Activated CD4-positive, CD25-positive, alpha-beta regulatory T cell treated with anti-CD3 and anti-CD28 coated beads, Interleukin-2, amount 50 U/mL, for 24 hours (primary cell): ENCODE data around the gene SLC2A14.
A peak's percentile ranks its signal among the peaks of the same experiment; 100 is the strongest.
"Not testable (repeated sequence)": the region's sequence is repeated elsewhere in the genome, so short reads cannot be mapped to it uniquely, and the experiment has no call there.

Experiments
- ATAC-seq, 2 donors: fragments of 150-1000 bp; cut with Tn5 transposase; one replicate each; pipeline ENCODE4 v1.10.0; 2021; ENCODE audit warnings: mild to moderate bottlenecking in 1 of 2, moderate library complexity in 1 of 2

Gene SLC2A14

GRCh38 chr12:7872566-7873319 is at the start of gene SLC2A14:
Gene SLC2A14, minus strand, starts transcription at chr12:7872915. Its CDS starts 3,035 bp downstream, at chr12:7869880.
- no peak for ATAC-seq

GRCh38 chr12:7921181-7921580 is 48.5 kb upstream of the SLC2A14 start:
- not testable (repeated sequence) for ATAC-seq

GRCh38 chr12:7918268-7918590 is 45.5 kb upstream of the SLC2A14 start:
- not testable (repeated sequence) for ATAC-seq

- no peak for ATAC-seq
These were observed 44.9 kb upstream of the SLC2A14 start for GRCh38 chr12:7917392-7918267.

GRCh38 chr12:7916936-7917335 is 44.2 kb upstream of the SLC2A14 start:
- ATAC-seq: no peak

GRCh38 chr12:7915661-7916403 is 43.1 kb upstream of the SLC2A14 start:
- peak; percentile 74 to 83 for ATAC-seq

- not testable (repeated sequence) for ATAC-seq
These were observed 37.4 kb upstream of the SLC2A14 start for GRCh38 chr12:7910106-7910505.

GRCh38 chr12:7907009-7907408 is 34.3 kb upstream of the SLC2A14 start:
- ATAC-seq: no peak

- not testable (repeated sequence) for ATAC-seq
These were observed 33.6 kb upstream of the SLC2A14 start for GRCh38 chr12:7906303-7906702.

GRCh38 chr12:7905600-7906125 is 32.9 kb upstream of the SLC2A14 start:
- not testable (repeated sequence) for ATAC-seq

GRCh38 chr12:7905071-7905470 is 32.4 kb upstream of the SLC2A14 start:
- ATAC-seq: no peak

- ATAC-seq: not testable (repeated sequence)
These were observed 29.7 kb upstream of the SLC2A14 start for GRCh38 chr12:7902416-7902815.

- ATAC-seq: no peak
These were observed 27.0 kb upstream of the SLC2A14 start for GRCh38 chr12:7899755-7900154.

GRCh38 chr12:7896726-7897125 is 24.0 kb upstream of the SLC2A14 start:
- ATAC-seq: not testable (repeated sequence)

GRCh38 chr12:7892186-7892980 is 19.7 kb upstream of the SLC2A14 start:
- ATAC-seq: no peak

- no peak for ATAC-seq
These were observed 12.0 kb upstream of the SLC2A14 start for GRCh38 chr12:7884689-7885088.

- ATAC-seq: not testable (repeated sequence)
These were observed 9.0 kb upstream of the SLC2A14 start for GRCh38 chr12:7881736-7882120.

- not testable (repeated sequence) for ATAC-seq
These were observed 8.4 kb upstream of the SLC2A14 start for GRCh38 chr12:7880952-7881735.

- ATAC-seq: no peak
These were observed 6.5 kb upstream of the SLC2A14 start for GRCh38 chr12:7879246-7879645.

- ATAC-seq: no peak
These were observed 4.7 kb upstream of the SLC2A14 start for GRCh38 chr12:7877420-7877819.

GRCh38 chr12:7870335-7870734 is 2.4 kb downstream of the SLC2A14 start:
- ATAC-seq: no peak
